ENCODE measurements around the gene GART.
"Not testable (repeated sequence)": the region's sequence is repeated elsewhere in the genome, so short reads cannot be mapped to it uniquely, and the experiment has no call there.

Gene GART

GRCh38 chr21:33510826-33511225 lies 31.1 kb downstream of the GART start:
- Histone ChIP-seq H3K27ac (ENCODE audit: poor library complexity, severe bottlenecking) (no peak overlapping the region), H3K9me3 (ENCODE audit: severe bottlenecking) (no peaks in the 10 kb centered on the region), H3K4me1 (ENCODE audit: insufficient read depth, poor library complexity, severe bottlenecking) (no peaks in the 10 kb centered on the region), H3K4me3 (ENCODE audit: severe bottlenecking) (no peak overlapping the region), H3K36me3 (ENCODE audit: low read depth) (peaks cover 95% of the 10 kb centered on the region), H3K27me3 (ENCODE audit: insufficient read depth, poor library complexity, severe bottlenecking) (no peaks in the 10 kb centered on the region)
- ATAC-seq (ENCODE audit: low read depth), result no peak
- TF ChIP-seq CTCF (IDR thresholded peaks at IDR 0.05; ENCODE audit: poor library complexity, severe bottlenecking), result no peak
- no peak for DNase-seq (ENCODE audit: low spot score)

- not testable (repeated sequence) for H3K27ac ChIP-seq (ENCODE audit: poor library complexity, severe bottlenecking); H3K27me3 ChIP-seq (ENCODE audit: insufficient read depth, poor library complexity, severe bottlenecking); H3K4me3 ChIP-seq (ENCODE audit: severe bottlenecking); DNase-seq (ENCODE audit: low spot score); H3K9me3 ChIP-seq (ENCODE audit: severe bottlenecking); ATAC-seq (ENCODE audit: low read depth); H3K4me1 ChIP-seq (ENCODE audit: insufficient read depth, poor library complexity, severe bottlenecking)
- peaks cover 87% of the 10 kb centered on the region for H3K36me3 ChIP-seq (ENCODE audit: low read depth)
These were observed 34.9 kb downstream of the GART start for GRCh38 chr21:33507003-33507402.

GRCh38 chr21:33505833-33506232 lies 36.1 kb downstream of the GART start:
- TF ChIP-seq CTCF (IDR thresholded peaks at IDR 0.05; ENCODE audit: poor library complexity, severe bottlenecking), result no peak
- Histone ChIP-seq H3K4me3 (ENCODE audit: severe bottlenecking) (no peak overlapping the region), H3K4me1 (ENCODE audit: insufficient read depth, poor library complexity, severe bottlenecking) (no peaks in the 10 kb centered on the region), H3K9me3 (ENCODE audit: severe bottlenecking) (no peaks in the 10 kb centered on the region), H3K27ac (ENCODE audit: poor library complexity, severe bottlenecking) (no peak overlapping the region), H3K36me3 (ENCODE audit: low read depth) (peaks cover 76% of the 10 kb centered on the region), H3K27me3 (ENCODE audit: insufficient read depth, poor library complexity, severe bottlenecking) (no peaks in the 10 kb centered on the region)
- DNase-seq (ENCODE audit: low spot score) (no peak), ATAC-seq (ENCODE audit: low read depth) (no peak)

GRCh38 chr21:33496345-33496744 lies 45.6 kb downstream of the GART start:
- no peaks in the 10 kb centered on the region for H3K9me3 ChIP-seq (ENCODE audit: severe bottlenecking)
- no peaks in the 10 kb centered on the region for H3K36me3 ChIP-seq (ENCODE audit: low read depth)
- no peak for TF ChIP-seq CTCF (IDR thresholded peaks at IDR 0.05; ENCODE audit: poor library complexity, severe bottlenecking)
- no peak overlapping the region for H3K4me3 ChIP-seq (ENCODE audit: severe bottlenecking)
- no peaks in the 10 kb centered on the region for H3K27me3 ChIP-seq (ENCODE audit: insufficient read depth, poor library complexity, severe bottlenecking)
- H3K27ac ChIP-seq (ENCODE audit: poor library complexity, severe bottlenecking), result no peak overlapping the region
- H3K4me1 ChIP-seq (ENCODE audit: insufficient read depth, poor library complexity, severe bottlenecking), result peaks cover 4% of the 10 kb centered on the region
- no peak for DNase-seq (ENCODE audit: low spot score)
- no peak for ATAC-seq (ENCODE audit: low read depth)

- Histone ChIP-seq H3K9me3 (ENCODE audit: severe bottlenecking) (no peaks in the 10 kb centered on the region), H3K36me3 (ENCODE audit: low read depth) (no peaks in the 10 kb centered on the region), H3K27me3 (ENCODE audit: insufficient read depth, poor library complexity, severe bottlenecking) (no peaks in the 10 kb centered on the region), H3K4me1 (ENCODE audit: insufficient read depth, poor library complexity, severe bottlenecking) (peaks cover 4% of the 10 kb centered on the region), H3K27ac (ENCODE audit: poor library complexity, severe bottlenecking) (no peak overlapping the region), H3K4me3 (ENCODE audit: severe bottlenecking) (no peak overlapping the region)
- no peak for TF ChIP-seq CTCF (IDR thresholded peaks at IDR 0.05; ENCODE audit: poor library complexity, severe bottlenecking)
- DNase-seq (ENCODE audit: low spot score) (no peak), ATAC-seq (ENCODE audit: low read depth) (no peak)
These were observed 46.2 kb downstream of the GART start for GRCh38 chr21:33495743-33496142.
